Astrocyte (in vitro differentiated cells and primary cell): ENCODE data around the gene ABI1.

Source experiments
- EZH2 ChIP-seq: IDR thresholded peaks from 2 replicates; pipeline ENCODE4 v1.6.1; 2012; ENCODE audit warnings: mild to moderate bottlenecking, low read length, inconsistent platforms; ENCODE audit not compliant: insufficient read depth
- TF ChIP-seq, protein P1 (sequence below): IDR thresholded peaks from 2 replicates; pipeline ENCODE4 v1.5.1; 2011; ENCODE audit warnings: low read depth, mild to moderate bottlenecking, inconsistent platforms, low read length, moderate library complexity; ENCODE audit not compliant: insufficient read depth

DNA sequence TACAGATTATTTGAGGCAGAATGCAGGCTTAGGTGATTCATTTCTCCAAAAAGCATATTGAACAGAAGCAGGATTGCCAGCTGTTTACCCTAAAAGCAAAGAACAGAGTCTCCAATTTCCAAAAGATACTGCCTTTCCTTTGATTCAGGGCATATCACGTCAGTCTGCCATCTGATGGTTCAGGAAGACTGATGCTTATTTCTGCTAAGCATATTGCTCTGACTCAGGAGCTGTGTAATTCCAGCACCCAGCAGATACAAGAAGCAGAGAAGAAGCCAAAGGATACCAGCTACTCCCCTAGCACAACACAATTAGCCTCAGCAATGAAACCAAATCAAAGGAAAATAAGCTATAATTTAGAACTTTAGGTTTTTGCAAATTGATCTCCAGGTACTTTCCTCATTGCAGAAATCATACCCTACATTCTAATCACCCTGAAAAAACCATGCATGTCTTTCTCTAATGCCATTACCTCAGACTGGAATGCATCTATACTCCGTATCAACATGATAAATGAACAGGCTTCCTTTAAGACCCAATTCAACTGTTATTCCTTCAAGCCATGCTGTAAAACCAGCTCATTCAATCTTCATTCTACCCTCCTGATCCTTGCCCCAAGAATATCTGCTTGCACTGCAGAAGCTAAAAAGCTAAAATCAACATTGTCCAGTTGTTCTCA lies 55.1 kb downstream of the ABI1 start:
- TF ChIP-seq, protein P1, sequence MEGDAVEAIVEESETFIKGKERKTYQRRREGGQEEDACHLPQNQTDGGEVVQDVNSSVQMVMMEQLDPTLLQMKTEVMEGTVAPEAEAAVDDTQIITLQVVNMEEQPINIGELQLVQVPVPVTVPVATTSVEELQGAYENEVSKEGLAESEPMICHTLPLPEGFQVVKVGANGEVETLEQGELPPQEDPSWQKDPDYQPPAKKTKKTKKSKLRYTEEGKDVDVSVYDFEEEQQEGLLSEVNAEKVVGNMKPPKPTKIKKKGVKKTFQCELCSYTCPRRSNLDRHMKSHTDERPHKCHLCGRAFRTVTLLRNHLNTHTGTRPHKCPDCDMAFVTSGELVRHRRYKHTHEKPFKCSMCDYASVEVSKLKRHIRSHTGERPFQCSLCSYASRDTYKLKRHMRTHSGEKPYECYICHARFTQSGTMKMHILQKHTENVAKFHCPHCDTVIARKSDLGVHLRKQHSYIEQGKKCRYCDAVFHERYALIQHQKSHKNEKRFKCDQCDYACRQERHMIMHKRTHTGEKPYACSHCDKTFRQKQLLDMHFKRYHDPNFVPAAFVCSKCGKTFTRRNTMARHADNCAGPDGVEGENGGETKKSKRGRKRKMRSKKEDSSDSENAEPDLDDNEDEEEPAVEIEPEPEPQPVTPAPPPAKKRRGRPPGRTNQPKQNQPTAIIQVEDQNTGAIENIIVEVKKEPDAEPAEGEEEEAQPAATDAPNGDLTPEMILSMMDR, result no peak
- no peak for TF ChIP-seq EZH2
